Stimulated activated CD4-positive, alpha-beta T cell treated with anti-CD3 and anti-CD28 coated beads, Interleukin-15, amount 100 ng/mL, for 48 hours (primary cell): Measurements from ENCODE around the gene ZMYM5.
A peak's percentile ranks its signal among the peaks of the same experiment; 100 is the strongest.
"Not testable (repeated sequence)": the region's sequence is repeated elsewhere in the genome, so short reads cannot be mapped to it uniquely, and the experiment has no call there.

Source experiments
- DNase-seq, 2 donors: peaks; one replicate each; pipeline ENCODE4 v3.0.0-alpha.2; 2020; ENCODE audit warnings: low read depth in 2 of 2

The ZMYM5 gene

GRCh38 chr13:19822673-19823072 lies 40.8 kb downstream of the ZMYM5 start:
- no peak for DNase-seq

- DNase-seq, result peak; percentile 2 to 22
Measured at GRCh38 chr13:19818223-19818842, 45.1 kb downstream of the ZMYM5 start.

GRCh38 chr13:19817510-19818158 lies 45.8 kb downstream of the ZMYM5 start:
- no peak for DNase-seq

DNA sequence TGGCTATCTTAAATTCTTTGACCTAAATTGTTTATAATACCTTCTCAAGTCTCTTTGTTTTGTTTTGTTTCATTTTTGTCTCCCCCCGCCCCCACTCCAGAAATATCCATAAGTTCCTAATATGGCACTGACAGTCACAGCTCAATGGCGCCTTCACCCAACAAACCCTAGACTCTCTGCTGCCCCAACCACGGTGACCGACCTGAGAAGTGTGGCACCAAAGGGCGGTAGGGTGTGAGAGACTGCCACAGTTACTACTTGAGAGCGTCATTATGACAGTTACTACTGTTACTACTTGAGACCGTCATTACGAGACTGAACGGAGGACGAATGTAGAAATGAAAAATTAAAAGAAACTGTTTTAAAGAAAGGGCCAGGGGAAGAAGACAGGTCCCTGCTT lies 46.3 kb downstream of the ZMYM5 start:
- DNase-seq, result no peak

DNA sequence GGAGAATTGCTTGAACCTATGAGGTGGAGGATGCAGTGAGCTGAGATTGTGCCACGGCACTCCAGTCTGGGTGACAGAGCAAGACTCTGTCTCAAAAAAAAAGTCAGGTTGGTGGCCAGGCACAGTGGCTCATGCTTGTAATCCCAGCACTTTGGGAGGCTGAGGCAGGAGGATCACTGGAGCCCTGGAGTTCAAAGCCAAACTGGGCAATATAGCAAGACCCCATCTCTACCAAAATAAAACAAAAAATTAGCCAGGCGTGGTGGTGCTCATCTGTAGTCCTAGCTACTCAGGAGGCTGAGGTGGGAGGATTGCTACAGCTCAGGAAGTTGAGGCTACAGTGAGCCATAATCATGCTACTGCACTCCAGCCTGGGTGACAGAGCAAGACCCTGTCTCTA lies 47.6 kb downstream of the ZMYM5 start:
- not testable (repeated sequence) for DNase-seq

GRCh38 chr13:19810996-19811881 lies 52.2 kb downstream of the ZMYM5 start:
- DNase-seq, result no peak

- no peak for DNase-seq
Measured at GRCh38 chr13:19810151-19810550, 53.3 kb downstream of the ZMYM5 start.

GRCh38 chr13:19805765-19806164 lies 57.7 kb downstream of the ZMYM5 start:
- no peak for DNase-seq

DNA sequence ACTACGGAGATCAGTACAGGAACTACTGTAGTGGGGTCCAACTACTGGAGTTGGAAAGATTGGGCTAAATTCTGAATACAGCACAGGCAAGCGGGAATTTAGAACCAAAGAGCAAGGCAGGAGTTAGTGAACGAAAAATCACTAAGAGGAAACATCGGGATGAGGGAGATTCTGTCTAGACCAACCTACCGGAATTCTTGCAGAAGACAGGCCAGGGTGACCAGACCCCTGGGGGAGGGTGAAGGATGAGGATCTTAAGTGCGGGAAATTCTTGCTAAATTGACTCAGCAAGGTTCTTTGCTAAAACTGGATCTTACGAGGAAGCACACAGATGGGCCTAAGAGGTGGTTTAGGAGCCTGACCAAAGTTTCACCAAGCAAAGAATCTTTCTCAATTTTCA lies 67.5 kb downstream of the ZMYM5 start:
- DNase-seq, result no peak

DNA sequence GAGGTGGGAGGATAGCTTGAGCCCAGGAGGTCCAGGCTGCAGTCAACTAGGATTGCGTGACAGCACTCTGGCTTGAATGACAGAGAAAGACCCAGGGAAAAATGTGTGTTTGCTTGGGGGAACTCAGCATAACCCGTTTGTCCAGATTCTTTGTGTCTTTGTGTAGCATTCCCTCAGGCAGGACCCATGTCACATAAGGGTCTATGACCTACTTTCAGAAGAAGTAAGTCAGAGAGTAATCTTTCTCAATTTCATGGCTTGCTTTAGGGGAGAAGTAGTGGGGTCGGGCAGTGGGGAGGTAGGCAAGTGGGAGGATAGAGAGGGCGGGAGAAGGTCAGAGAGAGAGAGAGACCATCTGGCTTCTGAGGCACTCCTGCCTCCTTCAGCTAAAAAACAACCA lies 68.8 kb downstream of the ZMYM5 start:
- DNase-seq, result no peak

DNA sequence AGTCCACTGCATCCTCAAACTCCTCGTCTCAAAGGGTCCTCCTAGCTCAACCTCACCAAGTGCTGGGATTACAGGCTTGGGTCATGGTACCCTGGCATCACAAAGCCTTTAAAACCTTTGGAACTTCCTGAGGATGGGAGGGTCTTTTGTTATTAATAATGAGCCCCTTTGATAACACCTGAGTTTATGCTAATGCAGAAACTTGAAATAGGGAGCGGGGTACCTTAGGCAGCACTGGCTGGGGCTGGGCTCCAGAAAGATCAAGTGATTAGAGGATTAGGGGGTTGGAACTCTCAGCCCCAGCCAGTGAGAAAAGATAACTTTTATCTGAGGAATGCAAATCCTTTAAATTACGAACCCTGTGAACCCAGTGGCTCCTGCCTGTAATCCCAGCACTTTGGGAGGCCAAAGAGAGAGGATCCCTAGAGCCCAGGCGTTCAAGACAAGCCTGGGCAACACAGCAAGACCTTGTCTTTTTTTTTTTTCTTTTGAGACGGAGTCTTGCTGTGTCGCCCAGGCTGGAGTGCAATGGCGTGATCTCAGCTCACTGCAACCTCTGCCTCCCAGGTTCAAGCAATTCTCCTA lies 71.4 kb downstream of the ZMYM5 start:
- DNase-seq, result no peak

DNA sequence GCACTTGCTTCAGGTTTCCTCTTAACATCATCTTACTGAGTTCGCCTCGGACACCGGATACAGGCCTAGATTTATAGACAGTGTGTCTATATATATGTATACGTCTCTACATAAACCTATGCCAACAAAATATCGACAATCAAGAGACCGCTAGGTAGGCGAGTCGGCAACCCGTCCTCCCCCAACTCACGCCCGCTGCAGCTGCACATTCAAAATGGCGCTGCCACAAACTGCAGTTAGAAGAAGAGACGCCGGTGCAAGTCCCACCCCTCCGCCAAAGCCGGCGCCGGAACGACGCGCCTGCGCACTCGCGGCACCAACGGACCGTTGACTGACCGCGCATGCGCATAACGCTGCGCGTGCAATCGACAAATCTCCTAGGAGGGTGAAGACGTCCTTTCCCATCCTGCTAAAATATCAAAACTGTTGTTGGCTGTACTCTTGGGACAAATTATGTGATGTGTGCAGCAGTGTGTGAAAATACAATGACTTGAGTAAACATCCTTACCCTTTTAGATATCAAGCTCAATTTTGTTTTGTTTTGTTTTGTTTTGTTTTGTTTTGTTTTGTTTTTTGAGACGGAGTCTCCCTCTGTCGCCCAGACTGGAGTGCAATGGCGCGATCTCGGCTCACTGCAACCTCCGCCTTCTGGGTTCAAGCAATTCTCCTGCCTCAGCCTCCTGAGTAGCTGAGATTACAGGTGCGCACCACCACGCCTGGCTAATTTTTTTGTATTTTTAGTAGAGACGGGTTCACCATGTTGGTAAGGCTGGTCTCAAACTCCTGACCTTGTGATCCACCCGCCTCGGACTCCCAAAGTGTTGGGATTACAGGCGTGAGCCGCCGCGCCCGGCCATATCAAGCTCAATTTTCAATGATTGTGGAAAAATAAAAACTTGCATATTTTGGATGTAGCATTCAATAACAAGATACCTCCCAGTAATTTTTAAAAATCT lies 80.4 kb downstream of the ZMYM5 start, which contains the start of gene PSPC1:
Gene PSPC1 (minus strand): TSS at position 219 of the 956 bp plus-strand sequence. CDS start 188 bp downstream, at position 31.
- DNase-seq, result peak; percentile 90 to 91

- peak; percentile 33 to 41 for DNase-seq
Measured at GRCh38 chr13:19782049-19782726, 81.3 kb downstream of the ZMYM5 start.

- DNase-seq, result peak in 1 of 2 donors; percentile 11
Measured at GRCh38 chr13:19781526-19781925, 81.9 kb downstream of the ZMYM5 start.

- peak; percentile 7 for DNase-seq
Measured at GRCh38 chr13:19780753-19781418, 82.6 kb downstream of the ZMYM5 start.
